RPMI7951 (cell line): ENCODE measurements around the gene USP6NL. TPM values are rescaled to one million over a fixed set of nuclear protein-coding genes. Genes with fewer than 3 reads are reported as not detected.

Experiments
- DNase-seq: peaks from one replicate; pipeline ENCODE4 v3.0.0-alpha.2; 2012; ENCODE audit warnings: low read depth
- total RNA-seq: library from RNA; depleted of rRNA; stranded (reverse); fragments of >200 nt; shearing (Covaris generic); gene quantifications from 2 replicates; pipeline ENCODE4 v1.2.3, GENCODE V29; 2014; rRNA removed

The USP6NL gene
- 14.2 and 18.1 TPM in 2 replicates for total RNA-seq

GRCh38 chr10:11611248-11612020 is at the start of gene USP6NL:
USP6NL (minus strand) TSS chr10:11611650; CDS start chr10:11597634, 14,016 bp downstream.
- peak; percentile 86 for DNase-seq

GRCh38 chr10:11658801-11659368 is 47.4 kb upstream of the USP6NL start:
- DNase-seq: no peak

GRCh38 chr10:11655836-11656235 is 44.4 kb upstream of the USP6NL start:
- DNase-seq: no peak

GRCh38 chr10:11654659-11655058 is 43.2 kb upstream of the USP6NL start:
- no peak for DNase-seq

- DNase-seq: no peak
These were observed 42.5 kb upstream of the USP6NL start for GRCh38 chr10:11653758-11654471.

GRCh38 chr10:11647676-11648075 is 36.2 kb upstream of the USP6NL start:
- no peak for DNase-seq

GRCh38 chr10:11646450-11646849 is 35.0 kb upstream of the USP6NL start:
- no peak for DNase-seq

DNA sequence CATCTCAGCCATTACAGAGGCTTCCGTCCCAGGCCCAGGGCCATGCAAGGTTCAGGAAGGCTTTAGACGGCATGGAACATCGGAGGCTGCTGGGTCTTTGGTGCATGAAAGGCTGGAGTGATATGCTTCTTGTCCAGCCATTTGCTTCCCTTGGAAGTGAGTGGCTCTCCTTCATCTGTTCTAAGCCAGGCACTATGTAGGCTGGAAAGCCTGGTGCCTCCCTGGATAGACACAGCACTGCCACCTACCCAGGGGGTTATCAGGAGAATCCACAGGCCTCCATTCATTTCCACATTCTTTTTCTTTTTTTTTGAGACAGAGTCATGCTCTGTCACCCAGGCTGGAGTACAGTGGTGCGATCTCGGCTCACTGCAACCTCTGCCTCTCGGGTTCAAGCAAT is 31.6 kb upstream of the USP6NL start:
- DNase-seq: no peak

DNA sequence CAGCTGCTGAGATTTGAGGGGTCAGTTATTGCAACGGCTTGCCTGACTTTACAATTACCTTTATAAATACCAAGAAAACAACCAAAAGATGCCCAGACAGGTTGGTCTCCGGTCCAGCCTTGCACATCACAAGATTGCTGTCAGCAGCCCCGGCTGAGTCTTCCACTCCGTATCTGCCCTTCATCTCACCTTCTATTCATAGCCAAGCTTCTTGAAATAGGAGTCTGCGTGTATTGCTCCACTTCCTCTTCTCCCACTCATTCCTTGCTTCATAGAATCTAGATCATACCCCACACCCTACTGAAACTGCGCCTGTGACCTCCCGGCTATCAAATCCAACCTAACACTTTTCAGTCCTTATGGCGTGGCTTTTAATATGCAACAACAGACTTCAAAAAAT is 31.1 kb upstream of the USP6NL start:
- DNase-seq: no peak

GRCh38 chr10:11639849-11640764 is 28.7 kb upstream of the USP6NL start:
- DNase-seq: no peak

- no peak for DNase-seq
These were observed 27.9 kb upstream of the USP6NL start for GRCh38 chr10:11639362-11639761.

DNA sequence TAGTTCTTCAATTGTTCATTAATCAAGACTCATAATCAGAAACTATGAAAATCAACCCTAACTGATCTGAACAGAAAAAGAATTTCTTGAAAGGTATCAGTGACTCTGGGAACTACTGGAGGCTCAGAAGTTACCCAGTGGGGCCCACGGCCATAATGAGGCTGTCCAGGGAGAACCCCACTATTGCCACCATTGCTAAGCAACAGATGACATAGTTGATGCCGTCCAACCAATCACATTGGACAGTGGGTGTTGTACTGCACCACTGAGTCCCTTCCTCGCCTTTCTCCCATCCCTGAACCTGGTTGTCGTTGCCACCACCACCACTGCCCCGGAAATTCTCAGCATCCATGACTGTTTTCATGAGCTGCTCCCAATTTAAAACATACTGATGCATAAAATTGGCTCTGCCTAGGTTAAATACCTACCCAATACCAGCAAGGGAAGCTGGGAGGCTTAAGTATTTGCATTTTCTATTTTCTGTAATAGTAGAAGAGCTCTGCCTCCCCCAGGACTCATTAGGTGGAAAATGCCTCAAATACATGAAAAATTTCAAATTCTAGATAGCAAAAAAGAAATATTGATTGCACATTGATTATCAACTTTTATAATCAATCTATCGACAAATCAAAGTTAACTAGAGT is 26.7 kb upstream of the USP6NL start:
- DNase-seq: no peak

DNA sequence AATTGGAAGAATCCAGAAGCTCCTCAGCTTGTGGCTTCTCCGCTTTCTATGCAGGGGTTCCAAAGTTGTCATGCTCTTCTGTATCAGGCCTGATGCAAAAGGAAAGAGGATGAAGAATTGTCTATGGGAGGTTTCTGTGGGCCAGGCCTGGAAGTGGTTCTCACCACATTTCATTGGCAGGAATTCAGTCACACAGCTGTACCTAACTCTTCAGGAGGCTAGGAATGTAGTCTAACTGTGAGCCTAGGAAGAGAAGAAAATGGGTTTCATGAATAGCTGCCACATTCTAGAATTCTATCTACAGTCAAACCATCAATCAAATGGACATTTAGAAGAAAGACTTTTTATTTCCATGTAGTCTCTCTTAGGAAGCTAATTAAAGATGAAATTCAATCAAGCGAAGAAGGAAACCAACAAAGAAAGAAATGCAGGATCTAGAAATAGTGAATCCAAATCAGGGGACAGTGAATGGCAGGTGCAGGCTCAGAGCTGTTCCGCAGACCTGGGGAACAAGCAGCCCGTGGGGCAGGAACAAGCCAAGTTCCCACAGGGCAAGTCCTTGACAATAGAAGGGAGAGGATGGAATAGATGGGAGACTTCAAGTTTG is 25.4 kb upstream of the USP6NL start:
- peak; percentile 45 for DNase-seq

- DNase-seq: peak; percentile 49
These were observed 20.6 kb upstream of the USP6NL start for GRCh38 chr10:11631890-11632587.

GRCh38 chr10:11631291-11631690 is 19.8 kb upstream of the USP6NL start:
- no peak for DNase-seq

DNA sequence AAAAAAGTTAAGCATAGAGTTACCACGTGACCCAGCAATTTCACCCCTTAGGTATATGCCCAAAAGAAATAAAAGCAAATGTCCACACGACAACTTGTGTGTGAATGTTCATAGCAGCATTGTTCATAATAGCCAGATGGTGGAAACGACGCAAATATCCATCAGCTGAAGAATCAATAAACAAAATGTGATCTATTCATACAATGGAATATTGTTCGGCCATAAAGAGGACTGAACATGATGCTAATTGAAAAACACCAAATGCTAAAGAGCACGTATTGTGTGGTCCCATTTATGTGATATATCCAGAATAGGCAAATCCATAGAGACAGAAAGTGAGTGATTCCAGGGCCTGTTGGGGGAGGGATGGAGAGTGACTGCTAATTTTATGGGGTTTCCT is 18.3 kb upstream of the USP6NL start:
- DNase-seq: no peak

GRCh38 chr10:11627941-11628340 is 16.5 kb upstream of the USP6NL start:
- DNase-seq: peak; percentile 21

GRCh38 chr10:11626071-11626470 is 14.6 kb upstream of the USP6NL start:
- DNase-seq: no peak

DNA sequence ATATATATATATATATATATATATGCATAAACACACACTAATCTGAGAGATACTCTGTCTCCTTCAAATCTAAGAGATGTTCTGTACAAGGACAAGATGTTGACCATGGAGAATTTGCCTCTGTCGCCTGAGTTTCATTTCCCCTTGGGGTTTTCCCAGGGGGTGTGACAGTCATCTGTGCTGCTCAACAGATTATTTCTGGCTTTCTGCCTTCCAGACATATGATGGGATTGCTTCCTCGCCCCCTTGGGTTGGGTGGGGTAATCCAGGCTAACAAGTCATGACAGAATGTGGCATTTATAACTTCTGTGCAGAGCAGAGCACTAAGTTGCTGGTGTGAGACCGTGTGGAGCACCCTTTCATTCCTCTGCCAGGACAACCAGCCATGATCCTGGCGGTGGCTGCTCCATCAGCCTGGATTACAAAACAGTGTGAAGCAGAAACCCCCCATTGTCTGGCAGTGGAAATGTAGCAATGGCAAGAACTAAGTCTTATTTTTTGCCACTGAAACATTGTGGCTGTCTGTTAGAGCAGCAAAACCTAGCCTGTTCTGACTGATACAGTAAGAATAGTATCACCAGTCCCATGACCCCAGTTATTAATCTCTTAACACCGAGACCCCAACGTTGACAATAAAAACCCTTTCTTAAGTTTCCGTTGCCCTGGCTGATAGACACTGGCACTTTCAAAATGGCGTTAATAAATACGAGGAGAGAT is 13.7 kb upstream of the USP6NL start:
- no peak for DNase-seq

GRCh38 chr10:11617233-11617632 is 5.8 kb upstream of the USP6NL start:
- DNase-seq: no peak
